GM23338 (cell line): ENCODE results near the gene MAST4. TPM values are rescaled to one million over a fixed set of nuclear protein-coding genes. Genes with fewer than 3 reads are reported as not detected.

ENCODE experiments used
- ATAC-seq: fragments of 200-7000 bp; cut with Tn5 transposase; 3 replicates; pipeline ENCODE4 v1.9.1; 2020
- DNase-seq: peaks from one replicate; pipeline ENCODE4 v3.0.0-alpha.2; 2015; ENCODE audit warnings: low spot score
- H2AFZ ChIP-seq: fragments of 200-600 bp; sonication (generic); 2 replicates; pipeline ENCODE4 v1.8.0; 2016; ENCODE audit warnings: antibody characterized with exemption, mild to moderate bottlenecking, moderate library complexity
- H3F3A ChIP-seq: fragments of 200-600 bp; sonication (generic); replicated peaks from 2 replicates; pipeline ENCODE4 v1.8.0; 2017; ENCODE audit warnings: antibody characterized with exemption, mixed run types, low read depth
- H3K27ac ChIP-seq: fragments of 200-600 bp; sonication (generic); 2 replicates; pipeline ENCODE4 v1.6.1; 2016; ENCODE audit warnings: low read depth
- H3K27me3 ChIP-seq: fragments of 200-600 bp; sonication (generic); 2 replicates; pipeline ENCODE4 v1.8.0; 2016; ENCODE audit warnings: mild to moderate bottlenecking, mixed run types, moderate library complexity; ENCODE audit not compliant: insufficient read depth
- H3K36me3 ChIP-seq: fragments of 200-600 bp; sonication (generic); 2 replicates; pipeline ENCODE4 v1.8.0; 2016; ENCODE audit warnings: mild to moderate bottlenecking; ENCODE audit not compliant: insufficient read depth
- H3K4me1 ChIP-seq: fragments of 200-600 bp; sonication (generic); 2 replicates; pipeline ENCODE4 v1.8.0; 2016; ENCODE audit warnings: mild to moderate bottlenecking, moderate library complexity; ENCODE audit not compliant: insufficient read depth
- H3K4me2 ChIP-seq: fragments of 200-600 bp; sonication (generic); 2 replicates; pipeline ENCODE4 v1.7.1; 2017; ENCODE audit warnings: mixed run types
- H3K4me3 ChIP-seq: fragments of 200-600 bp; sonication (generic); 2 replicates; pipeline ENCODE4 v1.6.1; 2016; ENCODE audit warnings: mixed run types
- H3K79me2 ChIP-seq: fragments of 200-600 bp; sonication (generic); replicated peaks from 2 replicates; pipeline ENCODE4 v1.8.0; 2017; ENCODE audit warnings: mild to moderate bottlenecking; ENCODE audit not compliant: insufficient read depth
- H3K9me2 ChIP-seq: fragments of 200-600 bp; sonication (generic); 2 replicates; pipeline ENCODE4 v1.8.0; 2017; ENCODE audit not compliant: insufficient read depth
- H4K20me1 ChIP-seq: fragments of 200-600 bp; sonication (generic); replicated peaks from 2 replicates; pipeline ENCODE4 v1.8.0; 2017; ENCODE audit warnings: mild to moderate bottlenecking; ENCODE audit not compliant: insufficient read depth
- H3K27ac Mint-ChIP-seq: 2 replicates; pipeline ENCODE4 v1.8.0; 2020; ENCODE audit warnings: inconsistent platforms, mild to moderate bottlenecking, moderate library complexity, mixed read lengths
- H3K27me3 Mint-ChIP-seq: 3 replicates; pipeline ENCODE4 v1.8.0; 2022; ENCODE audit warnings: low read depth, mild to moderate bottlenecking, moderate library complexity, mixed read lengths, inconsistent platforms; ENCODE audit not compliant: insufficient read depth, poor library complexity
- H3K36me3 Mint-ChIP-seq: 3 replicates; pipeline ENCODE4 v1.8.0; 2021; ENCODE audit warnings: low read depth, mild to moderate bottlenecking, inconsistent platforms, moderate library complexity, mixed read lengths
- H3K4me1 Mint-ChIP-seq: 3 replicates; pipeline ENCODE4 v1.8.0; 2020; ENCODE audit warnings: mild to moderate bottlenecking, inconsistent platforms, mixed read lengths
- H3K4me3 Mint-ChIP-seq: 3 replicates; pipeline ENCODE4 v1.8.0; 2021; ENCODE audit warnings: moderate library complexity, mild to moderate bottlenecking, inconsistent platforms, mixed read lengths
- H3K9me3 Mint-ChIP-seq: 3 replicates; pipeline ENCODE4 v1.8.0; 2020; ENCODE audit warnings: moderate library complexity, mild to moderate bottlenecking, inconsistent platforms, mixed read lengths
- CREB1 ChIP-seq: fragments of 250-450 bp; sonication (Bioruptor Pico); IDR thresholded peaks from 2 replicates; pipeline ENCODE4 v1.5.0; 2020; ENCODE audit warnings: low read depth, mild to moderate bottlenecking, moderate library complexity
- ETS1 ChIP-seq: IDR thresholded peaks from 2 replicates; pipeline ENCODE4 v1.6.1; 2016; ENCODE audit warnings: antibody characterized with exemption
- EZH2 ChIP-seq: fragments of 200-600 bp; sonication (generic); IDR thresholded peaks from one replicate; pipeline ENCODE4 v1.8.0; 2017; ENCODE audit warnings: antibody characterized with exemption, mild to moderate bottlenecking, low read depth; ENCODE audit not compliant: unreplicated experiment
- EZH2phosphoT487 ChIP-seq: fragments of 200-600 bp; sonication (generic); IDR thresholded peaks from one replicate; pipeline ENCODE4 v1.8.1; 2018; ENCODE audit warnings: antibody characterized with exemption; ENCODE audit not compliant: unreplicated experiment
- JUNB ChIP-seq: IDR thresholded peaks from one replicate; pipeline ENCODE4 v1.6.1; 2016; ENCODE audit warnings: antibody characterized with exemption; ENCODE audit not compliant: unreplicated experiment
- NANOG ChIP-seq: IDR thresholded peaks from 2 replicates; pipeline ENCODE4 v1.6.1; 2016; ENCODE audit warnings: antibody characterized with exemption, borderline replicate concordance
- POLR2AphosphoS5 ChIP-seq: IDR thresholded peaks from 2 replicates; pipeline ENCODE4 v1.6.1; 2016; ENCODE audit warnings: antibody characterized with exemption, low read depth
- REST ChIP-seq: IDR thresholded peaks from one replicate; pipeline ENCODE4 v1.6.1; 2018; ENCODE audit warnings: antibody characterized with exemption; ENCODE audit not compliant: unreplicated experiment
- STAT1 ChIP-seq: IDR thresholded peaks from one replicate; pipeline ENCODE4 v1.6.1; 2016; ENCODE audit warnings: antibody characterized with exemption; ENCODE audit not compliant: unreplicated experiment
- ZNF114 ChIP-seq: fragments of 250-450 bp; sonication (Bioruptor Pico); IDR thresholded peaks from 2 replicates; pipeline ENCODE4 v1.5.0; 2020; ENCODE audit warnings: mild to moderate bottlenecking, moderate library complexity
- ZNF331 ChIP-seq: fragments of 250-450 bp; sonication (Bioruptor Pico); IDR thresholded peaks from 2 replicates; pipeline ENCODE4 v1.5.0; 2020; ENCODE audit warnings: low read depth, mild to moderate bottlenecking, moderate library complexity
- ZNF462 ChIP-seq: fragments of 250-450 bp; sonication (Bioruptor Pico); IDR thresholded peaks from 2 replicates; pipeline ENCODE4 v1.5.0; 2020; ENCODE audit warnings: mild to moderate bottlenecking, moderate library complexity
- polyA plus RNA-seq: library from polyadenylated mRNA; unstranded; fragments of >200 nt; fragmentation: Nextera tagmentation; extraction: Ambion mirVana; gene quantifications from 2 replicates; pipeline ENCODE4 v1.2.1, GENCODE V29; 2016
- total RNA-seq: library from RNA; depleted of rRNA; stranded (reverse); fragments of >200 nt; shearing (Covaris generic); gene quantifications from 2 replicates; pipeline ENCODE4 v1.2.3, GENCODE V29; 2014
- TF ChIP-seq, protein P1 (sequence below), 2 experiments: fragments of 200-600 bp in 1 of 2; sonication (generic) in 1 of 2; conservative IDR thresholded peaks; 2 replicates each; pipeline versions ENCODE4 v1.5.1 to v1.6.1; 2016 to 2017; ENCODE audit warnings: antibody characterized with exemption in 2 of 2, low read depth in 2 of 2, mild to moderate bottlenecking in 2 of 2, moderate library complexity in 1 of 2

The MAST4 gene
- total and polyA plus RNA-seq, 2 experiments from 2014 or later: 3.6 to 8.5 TPM

GRCh38 chr5:67058998-67059743 is 463.0 kb downstream of the MAST4 start:
- TF ChIP-seq EZH2 (no peak), CREB1 (CRISPR knock-in tag) (no peak), EZH2phosphoT487 (no peak), POLR2AphosphoS5 (no peak), JUNB (no peak), ZNF331 (CRISPR knock-in tag) (no peak), ZNF462 (CRISPR knock-in tag) (no peak), NANOG (no peak), ZNF114 (CRISPR knock-in tag) (no peak), ETS1 (no peak), STAT1 (no peak), REST (no peak)
- TF ChIP-seq, protein P1, sequence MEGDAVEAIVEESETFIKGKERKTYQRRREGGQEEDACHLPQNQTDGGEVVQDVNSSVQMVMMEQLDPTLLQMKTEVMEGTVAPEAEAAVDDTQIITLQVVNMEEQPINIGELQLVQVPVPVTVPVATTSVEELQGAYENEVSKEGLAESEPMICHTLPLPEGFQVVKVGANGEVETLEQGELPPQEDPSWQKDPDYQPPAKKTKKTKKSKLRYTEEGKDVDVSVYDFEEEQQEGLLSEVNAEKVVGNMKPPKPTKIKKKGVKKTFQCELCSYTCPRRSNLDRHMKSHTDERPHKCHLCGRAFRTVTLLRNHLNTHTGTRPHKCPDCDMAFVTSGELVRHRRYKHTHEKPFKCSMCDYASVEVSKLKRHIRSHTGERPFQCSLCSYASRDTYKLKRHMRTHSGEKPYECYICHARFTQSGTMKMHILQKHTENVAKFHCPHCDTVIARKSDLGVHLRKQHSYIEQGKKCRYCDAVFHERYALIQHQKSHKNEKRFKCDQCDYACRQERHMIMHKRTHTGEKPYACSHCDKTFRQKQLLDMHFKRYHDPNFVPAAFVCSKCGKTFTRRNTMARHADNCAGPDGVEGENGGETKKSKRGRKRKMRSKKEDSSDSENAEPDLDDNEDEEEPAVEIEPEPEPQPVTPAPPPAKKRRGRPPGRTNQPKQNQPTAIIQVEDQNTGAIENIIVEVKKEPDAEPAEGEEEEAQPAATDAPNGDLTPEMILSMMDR (conservative IDR thresholded peaks at IDR 0.05; ENCODE audit: low read depth in 2 of 2): no peak
- Histone ChIP-seq H3K4me2 (peak overlapping the region; percentile 34), H3K9me2 (peaks cover 6% of the 10 kb centered on the region; the same call in 1 of the 2 replicates), H2AFZ (no peak overlapping the region), H3K4me3 (no peak overlapping the region), H3K27ac (0 out of 2 replicates have a peak overlapping the region, but pooled peaks have one; percentile 18), H4K20me1 (no peaks in the 10 kb centered on the region), H3F3A (no peaks in the 10 kb centered on the region), H3K27me3 (no peaks in the 10 kb centered on the region), H3K4me1 (peaks cover 16% of the 10 kb centered on the region), H3K36me3 (no peaks in the 10 kb centered on the region), H3K79me2 (no peaks in the 10 kb centered on the region)
- Mint-ChIP-seq H3K9me3 (no peaks in the 10 kb centered on the region), H3K4me1 (peaks cover 22% of the 10 kb centered on the region), H3K36me3 (no peaks in the 10 kb centered on the region), H3K4me3 (peak overlapping the region; percentile 5; the same call in 1 of the 3 replicates), H3K27ac (peak overlapping the region; percentile 81), H3K27me3 (peaks cover 3% of the 10 kb centered on the region)
- DNase-seq (peak; percentile 64), ATAC-seq (peak; percentile 98)
